Kidney epithelial cell (primary cell): ENCODE results near the gene PA2G4. TPM values are rescaled to one million over a fixed set of nuclear protein-coding genes. Genes with fewer than 3 reads are reported as not detected.
A peak's percentile ranks its signal among the peaks of the same experiment; 100 is the strongest.

ENCODE experiments used
- DNase-seq: peaks from one replicate; pipeline ENCODE4 v3.0.0-alpha.2; 2010; ENCODE audit warnings: low read depth
- H3K27me3 ChIP-seq: 2 replicates; pipeline ENCODE4 v1.6.0; 2011; ENCODE audit warnings: low read length; ENCODE audit not compliant: control insufficient read depth, insufficient read depth
- H3K36me3 ChIP-seq: 2 replicates; pipeline ENCODE4 v1.5.1; 2011; ENCODE audit warnings: low read length; ENCODE audit not compliant: control insufficient read depth, insufficient read depth
- H3K4me3 ChIP-seq: 2 replicates; pipeline ENCODE4 v1.5.1; 2011; ENCODE audit warnings: low read depth, mild to moderate bottlenecking, control low read depth, low read length
- CTCF ChIP-seq: IDR thresholded peaks from 2 replicates; pipeline ENCODE4 v1.5.1; 2011; ENCODE audit warnings: mild to moderate bottlenecking, moderate library complexity, low read length, control low read depth, inconsistent platforms; ENCODE audit not compliant: insufficient read depth, poor library complexity, severe bottlenecking
- total RNA-seq: library from RNA; depleted of rRNA; stranded (reverse); fragments of >200 nt; gene quantifications from 2 replicates; pipeline ENCODE4 v1.2.3, GENCODE V29; 2015

Gene PA2G4
- total RNA-seq, 1 donor from 2014 or later, result 179 TPM

- Histone ChIP-seq H3K4me3 (peak overlapping the region; percentile 76), H3K36me3 (no peaks in the 10 kb centered on the region), H3K27me3 (no peaks in the 10 kb centered on the region)
- DNase-seq, result no peak
- TF ChIP-seq CTCF, result no peak
Measured at GRCh38 chr12:56103823-56104108, 593 bp upstream of the PA2G4 start.

- peak overlapping the region; percentile 75 for H3K4me3 ChIP-seq
- H3K27me3 ChIP-seq, result no peaks in the 10 kb centered on the region
- no peaks in the 10 kb centered on the region for H3K36me3 ChIP-seq
- TF ChIP-seq CTCF, result no peak
- no peak for DNase-seq
Measured at GRCh38 chr12:56104815-56105608, 653 bp downstream of the PA2G4 start.

GRCh38 chr12:56105609-56105902, 1.2 kb downstream of the PA2G4 start:
- peak overlapping the region; percentile 75 for H3K4me3 ChIP-seq
- no peak for TF ChIP-seq CTCF
- DNase-seq, result no peak

GRCh38 chr12:56107242-56107641, 2.9 kb downstream of the PA2G4 start:
- no peaks in the 10 kb centered on the region for H3K27me3 ChIP-seq

More at GRCh38 chr12:56105609-56105902, 1.2 kb downstream of the PA2G4 start:
- H3K27me3 ChIP-seq, result no peaks in the 10 kb centered on the region
- no peaks in the 10 kb centered on the region for H3K36me3 ChIP-seq

GRCh38 chr12:56110571-56110970, 6.2 kb downstream of the PA2G4 start:
- TF ChIP-seq CTCF, result no peak
- Histone ChIP-seq H3K4me3 (no peak overlapping the region), H3K27me3 (no peaks in the 10 kb centered on the region), H3K36me3 (no peaks in the 10 kb centered on the region)
- DNase-seq, result no peak

More at GRCh38 chr12:56107242-56107641, 2.9 kb downstream of the PA2G4 start:
- H3K4me3 ChIP-seq, result no peak overlapping the region
- TF ChIP-seq CTCF, result no peak
- DNase-seq, result no peak
- H3K36me3 ChIP-seq, result no peaks in the 10 kb centered on the region

- Histone ChIP-seq H3K4me3 (no peak overlapping the region), H3K36me3 (no peaks in the 10 kb centered on the region), H3K27me3 (no peaks in the 10 kb centered on the region)
- DNase-seq, result no peak
- no peak for TF ChIP-seq CTCF
Measured at GRCh38 chr12:56114084-56114483, 9.7 kb downstream of the PA2G4 start.
